ENCODE results near the gene PLEKHG3.

- TF ChIP-seq CTCF (IDR thresholded peaks at IDR 0.05) (no peak), REST (IDR thresholded peaks at IDR 0.05; ENCODE audit: insufficient read depth in 1 of 2, low read depth in 2 of 2, low read length in 1 of 2) (no peak)
Observed at GRCh38 chr14:64711039-64711438, 6.8 kb downstream of the PLEKHG3 start.
